Vagina (tissue), 2 donors: Measurements from ENCODE around the gene KTI12. TPM values are rescaled to one million over a fixed set of nuclear protein-coding genes. Genes with fewer than 3 reads are reported as not detected.
"Not testable (repeated sequence)": the region's sequence is repeated elsewhere in the genome, so short reads cannot be mapped to it uniquely, and the experiment has no call there.

Experiments used
- DNase-seq, 2 donors: peaks; one replicate each; pipeline ENCODE4 v3.0.0-alpha.2; 2017; ENCODE audit errors: extremely low spot score in 2 of 2
- H3K27ac ChIP-seq: fragments of 200-600 bp; sonication (generic); one replicate; pipeline ENCODE4 v1.5.1; 2019
- H3K27me3 ChIP-seq: fragments of 200-600 bp; sonication (generic); one replicate; pipeline ENCODE4 v1.5.1; 2019
- H3K36me3 ChIP-seq, 2 donors: fragments of 200-600 bp; sonication (generic); one replicate each; pipeline ENCODE4 v1.5.1; 2017 to 2019
- H3K4me1 ChIP-seq: fragments of 200-600 bp; sonication (generic); one replicate; pipeline ENCODE4 v1.5.1; 2019
- H3K4me3 ChIP-seq, 2 donors: fragments of 200-600 bp; sonication (generic); 1 replicate in 1 of 2; 2 replicates in 1 of 2; pipeline ENCODE4 v1.5.1; 2016 to 2019
- H3K9me3 ChIP-seq: fragments of 200-600 bp; sonication (generic); one replicate; pipeline ENCODE4 v1.5.1; 2019
- CTCF ChIP-seq, 3 experiments: fragments of 450-650 bp in 2 of 3; fragments of 200-600 bp in 1 of 3; sonication (generic) in 1 of 3; IDR thresholded peaks; one replicate each; pipeline ENCODE4 v1.5.1; 2017 to 2019; ENCODE audit warnings: antibody characterized with exemption in 3 of 3, mild to moderate bottlenecking in 2 of 3, moderate library complexity in 2 of 3
- POLR2A ChIP-seq, 2 donors: fragments of 450-650 bp; IDR thresholded peaks; one replicate each; pipeline ENCODE4 v1.6.1; 2017; ENCODE audit warnings: antibody characterized with exemption in 2 of 2, mild to moderate bottlenecking in 2 of 2, moderate library complexity in 2 of 2
- POLR2AphosphoS5 ChIP-seq, 2 donors: sonication (generic); formaldehyde crosslinking; IDR thresholded peaks; one replicate each; pipeline ENCODE4 v1.9.0; 2017; ENCODE audit warnings: antibody characterized with exemption in 2 of 2, mild to moderate bottlenecking in 2 of 2, low read depth in 1 of 2; ENCODE audit not compliant: insufficient read depth in 1 of 2
- intact Hi-C: fragments of 100-400 bp; cut with DNase I; formaldehyde crosslinking; loops from one replicate; pipeline ENCODE4 v1.15.1; 2023
- total RNA-seq: library from RNA; depleted of rRNA; stranded (reverse); fragments of >200 nt; gene quantifications from one replicate; pipeline ENCODE4 v1.2.3, GENCODE V29; 2016

KTI12 gene
- total RNA-seq: 13.8 TPM

- Histone ChIP-seq H3K9me3 (no peaks in the 10 kb centered on the region), H3K4me3 (peak within 1 kb of the TSS; percentile 60 to 84), H3K4me1 (peaks cover 30% of the 10 kb centered on the region), H3K27me3 (no peaks in the 10 kb centered on the region), H3K36me3 (no peaks in the 10 kb centered on the region), H3K27ac (peak within 1 kb of the TSS; percentile 54)
- TF ChIP-seq POLR2AphosphoS5 (IDR thresholded peaks at IDR 0.05; ENCODE audit: insufficient read depth in 1 of 2, low read depth in 1 of 2): peak; percentile 59 to 84
- peak in 1 of 2 donors; percentile 19 for TF ChIP-seq POLR2A (IDR thresholded peaks at IDR 0.05)
- no peak for TF ChIP-seq CTCF (IDR thresholded peaks at IDR 0.05)
- intact Hi-C loops: no loop called here
- no peak for DNase-seq
These were observed at the start of gene KTI12 for GRCh38 chr1:52033190-52034049. Gene KTI12, minus strand, starts transcription at chr1:52033810. Its CDS starts 49 bp downstream, at chr1:52033761.

GRCh38 chr1:52080014-52080415 lies 46.4 kb upstream of the KTI12 start:
- Histone ChIP-seq H3K4me3 (no peak overlapping the region), H3K27me3 (no peaks in the 10 kb centered on the region), H3K4me1 (no peaks in the 10 kb centered on the region), H3K36me3 (no peaks in the 10 kb centered on the region), H3K27ac (no peak overlapping the region), H3K9me3 (no peaks in the 10 kb centered on the region)
- DNase-seq: no peak
- intact Hi-C loops: no loop called here
- TF ChIP-seq POLR2AphosphoS5 (IDR thresholded peaks at IDR 0.05; ENCODE audit: insufficient read depth in 1 of 2, low read depth in 1 of 2): no peak
- TF ChIP-seq POLR2A (IDR thresholded peaks at IDR 0.05): no peak
- TF ChIP-seq CTCF (IDR thresholded peaks at IDR 0.05): no peak

- H3K27me3 ChIP-seq, H3K9me3 ChIP-seq, H3K27ac ChIP-seq, DNase-seq, H3K36me3 ChIP-seq, H3K4me3 ChIP-seq, H3K4me1 ChIP-seq, intact Hi-C loops: not testable (repeated sequence)
These were observed 43.7 kb upstream of the KTI12 start for GRCh38 chr1:52077277-52077676.

- Histone ChIP-seq H3K4me3 (no peak overlapping the region), H3K27me3 (no peaks in the 10 kb centered on the region), H3K36me3 (peaks cover 0 to 8% of the 10 kb centered on the region in 2 donors), H3K4me1 (peaks cover 4% of the 10 kb centered on the region), H3K9me3 (no peaks in the 10 kb centered on the region), H3K27ac (no peak overlapping the region)
- intact Hi-C loops: no loop called here
- no peak for DNase-seq
- TF ChIP-seq CTCF (IDR thresholded peaks at IDR 0.05) (no peak), POLR2AphosphoS5 (IDR thresholded peaks at IDR 0.05; ENCODE audit: insufficient read depth in 1 of 2, low read depth in 1 of 2) (no peak), POLR2A (IDR thresholded peaks at IDR 0.05) (no peak)
These were observed 38.7 kb upstream of the KTI12 start for GRCh38 chr1:52072291-52072690.

- no peak for DNase-seq
- intact Hi-C loops: no loop called here
- Histone ChIP-seq H3K9me3 (no peaks in the 10 kb centered on the region), H3K27ac (no peak overlapping the region), H3K36me3 (peaks cover 0 to 24% of the 10 kb centered on the region in 2 donors), H3K4me3 (no peak overlapping the region), H3K27me3 (no peaks in the 10 kb centered on the region), H3K4me1 (peaks cover 4% of the 10 kb centered on the region)
- TF ChIP-seq POLR2A (IDR thresholded peaks at IDR 0.05) (no peak), CTCF (IDR thresholded peaks at IDR 0.05) (no peak), POLR2AphosphoS5 (IDR thresholded peaks at IDR 0.05; ENCODE audit: insufficient read depth in 1 of 2, low read depth in 1 of 2) (no peak)
These were observed 37.1 kb upstream of the KTI12 start for GRCh38 chr1:52070704-52071103.
